Measurements from ENCODE around the gene RADIL. TPM values are rescaled to one million over a fixed set of nuclear protein-coding genes. Genes with fewer than 3 reads are reported as not detected.

The RADIL gene
- total and polyA plus RNA-seq, 2 of the 13 experiments (the other 11 are each of a cell fraction or from before 2014, with no cell fraction given) = 0.05 to 0.09 TPM

DNA sequence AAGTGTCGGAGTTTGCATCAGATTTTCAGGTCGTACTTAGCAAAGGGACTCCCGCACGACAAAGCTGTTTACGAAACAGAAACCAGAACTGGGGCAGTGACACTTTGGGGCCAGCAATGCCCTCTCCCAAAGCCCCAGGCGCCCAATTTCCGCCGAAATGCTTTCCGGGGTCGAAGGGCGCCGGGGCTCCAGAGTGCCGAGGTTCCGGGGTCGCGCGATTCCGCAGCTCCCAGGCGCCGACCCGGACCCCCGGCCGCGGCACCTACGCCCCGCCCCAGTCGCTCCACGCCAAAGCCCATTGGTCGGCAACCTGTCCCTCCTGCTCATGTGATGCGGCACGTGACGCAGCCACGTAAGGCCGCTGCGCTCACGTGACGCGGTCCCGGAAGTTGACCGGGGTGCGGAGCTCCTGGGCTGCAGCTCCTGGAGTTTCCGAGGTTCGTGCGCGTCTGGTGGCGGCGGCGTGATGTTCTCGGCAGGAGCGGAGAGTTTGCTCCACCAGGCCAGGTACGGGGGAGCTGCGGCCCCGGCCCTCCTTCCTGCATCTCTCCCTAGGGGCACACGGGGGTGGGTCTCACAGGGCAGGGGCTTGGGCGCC is 108.2 kb downstream of the RADIL start, which contains the start of gene AP5Z1 (continued):
- TF ChIP-seq ZNF816 (CRISPR knock-in tag; IDR thresholded peaks at IDR 0.05; ENCODE audit: borderline replicate concordance) (peak; percentile 88; the same call in 1 of the 2 replicates), ZNF598 (CRISPR knock-in tag; IDR thresholded peaks at IDR 0.05; ENCODE audit: borderline replicate concordance) (peak; percentile 87; the same call in 1 of the 2 replicates), ZNF563 (CRISPR knock-in tag; IDR thresholded peaks at IDR 0.05) (peak; percentile 99), ZNF274 (CRISPR knock-in tag; IDR thresholded peaks at IDR 0.05) (peak; percentile 67; the same call in 1 of the 2 replicates), SMYD3 (CRISPR knock-in tag; IDR thresholded peaks at IDR 0.05) (no peak), GATA4 (IDR thresholded peaks at IDR 0.05; ENCODE audit: borderline replicate concordance, low read depth) (0 out of 2 replicates have a peak, but pooled peaks have one; percentile 11), NFYB (CRISPR knock-in tag; IDR thresholded peaks at IDR 0.05) (peak; percentile 88), ZSCAN25 (CRISPR knock-in tag; IDR thresholded peaks at IDR 0.05) (no peak), ZNF235 (CRISPR knock-in tag; IDR thresholded peaks at IDR 0.05; ENCODE audit: borderline replicate concordance) (peak; percentile 87; the same call in 1 of the 2 replicates), KAT7 (CRISPR knock-in tag; IDR thresholded peaks at IDR 0.05; ENCODE audit: borderline replicate concordance) (peak; percentile 74), GABPA (IDR thresholded peaks at IDR 0.05; ENCODE audit: low read depth, low read length) (peak; percentile 79), GABPA (CRISPR knock-in tag; IDR thresholded peaks at IDR 0.05; ENCODE audit: low read depth) (peak; percentile 88), MBD4 (IDR thresholded peaks at IDR 0.05; ENCODE audit: borderline replicate concordance, low read length) (no peak), CBFB (CRISPR knock-in tag; IDR thresholded peaks at IDR 0.05) (peak; percentile 79; the same call in 1 of the 2 replicates), HOXA7 (CRISPR knock-in tag; IDR thresholded peaks at IDR 0.05) (no peak), ZNF33B (CRISPR knock-in tag; IDR thresholded peaks at IDR 0.05) (peak; percentile 70), TGIF2 (CRISPR knock-in tag; IDR thresholded peaks at IDR 0.05) (peak; percentile 85), SP1 (IDR thresholded peaks at IDR 0.05) (no peak), SP1 (CRISPR knock-in tag; IDR thresholded peaks at IDR 0.05) (peak; percentile 81), ZNF12 (CRISPR knock-in tag; IDR thresholded peaks at IDR 0.05) (no peak), KLF16 (CRISPR knock-in tag; IDR thresholded peaks at IDR 0.05) (peak in 1 of 2 experiments; percentile 74; a peak in 1 of 4 replicates), FOSL2 (CRISPR knock-in tag; IDR thresholded peaks at IDR 0.05) (peak; percentile 55), ZNF761 (CRISPR knock-in tag; conservative IDR thresholded peaks at IDR 0.05) (peak; percentile 34; the same call in 1 of the 2 replicates), ZBTB38 (CRISPR knock-in tag; IDR thresholded peaks at IDR 0.05) (0 out of 2 replicates have a peak, but pooled peaks have one; percentile 18), ZNF124 (CRISPR knock-in tag; IDR thresholded peaks at IDR 0.05) (0 out of 2 replicates have a peak, but pooled peaks have one; percentile 37), ZBTB20 (CRISPR knock-in tag; IDR thresholded peaks at IDR 0.05; ENCODE audit: borderline replicate concordance, low read depth) (no peak), MAF1 (CRISPR knock-in tag; IDR thresholded peaks at IDR 0.05; ENCODE audit: borderline replicate concordance) (peak; percentile 71; the same call in 1 of the 2 replicates), ZNF557 (CRISPR knock-in tag; IDR thresholded peaks at IDR 0.05) (no peak), CEBPB (IDR thresholded peaks at IDR 0.05; ENCODE audit: borderline replicate concordance, low read depth, low read length) (no peak), ISL2 (CRISPR knock-in tag; IDR thresholded peaks at IDR 0.05) (peak; percentile 38; the same call in 1 of the 2 replicates)
- TF ChIP-seq, protein P1, sequence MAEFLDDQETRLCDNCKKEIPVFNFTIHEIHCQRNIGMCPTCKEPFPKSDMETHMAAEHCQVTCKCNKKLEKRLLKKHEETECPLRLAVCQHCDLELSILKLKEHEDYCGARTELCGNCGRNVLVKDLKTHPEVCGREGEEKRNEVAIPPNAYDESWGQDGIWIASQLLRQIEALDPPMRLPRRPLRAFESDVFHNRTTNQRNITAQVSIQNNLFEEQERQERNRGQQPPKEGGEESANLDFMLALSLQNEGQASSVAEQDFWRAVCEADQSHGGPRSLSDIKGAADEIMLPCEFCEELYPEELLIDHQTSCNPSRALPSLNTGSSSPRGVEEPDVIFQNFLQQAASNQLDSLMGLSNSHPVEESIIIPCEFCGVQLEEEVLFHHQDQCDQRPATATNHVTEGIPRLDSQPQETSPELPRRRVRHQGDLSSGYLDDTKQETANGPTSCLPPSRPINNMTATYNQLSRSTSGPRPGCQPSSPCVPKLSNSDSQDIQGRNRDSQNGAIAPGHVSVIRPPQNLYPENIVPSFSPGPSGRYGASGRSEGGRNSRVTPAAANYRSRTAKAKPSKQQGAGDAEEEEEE (CRISPR knock-in tag; IDR thresholded peaks at IDR 0.05; ENCODE audit: borderline replicate concordance) = 0 out of 2 replicates have a peak, but pooled peaks have one; percentile 56
- TF ChIP-seq, protein P2, sequence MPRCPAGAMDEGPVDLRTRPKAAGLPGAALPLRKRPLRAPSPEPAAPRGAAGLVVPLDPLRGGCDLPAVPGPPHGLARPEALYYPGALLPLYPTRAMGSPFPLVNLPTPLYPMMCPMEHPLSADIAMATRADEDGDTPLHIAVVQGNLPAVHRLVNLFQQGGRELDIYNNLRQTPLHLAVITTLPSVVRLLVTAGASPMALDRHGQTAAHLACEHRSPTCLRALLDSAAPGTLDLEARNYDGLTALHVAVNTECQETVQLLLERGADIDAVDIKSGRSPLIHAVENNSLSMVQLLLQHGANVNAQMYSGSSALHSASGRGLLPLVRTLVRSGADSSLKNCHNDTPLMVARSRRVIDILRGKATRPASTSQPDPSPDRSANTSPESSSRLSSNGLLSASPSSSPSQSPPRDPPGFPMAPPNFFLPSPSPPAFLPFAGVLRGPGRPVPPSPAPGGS (CRISPR knock-in tag; IDR thresholded peaks at IDR 0.05) = peak; percentile 37; the same call in 1 of the 2 replicates
